Neuronal stem cell (in vitro differentiated cells): ENCODE measurements around the gene ZNF286A. TPM values are rescaled to one million over a fixed set of nuclear protein-coding genes. Genes with fewer than 3 reads are reported as not detected.
"Not testable (repeated sequence)": the region's sequence is repeated elsewhere in the genome, so short reads cannot be mapped to it uniquely, and the experiment has no call there.

Source experiments
- DNase-seq: peaks from one replicate; pipeline ENCODE4 v3.0.0-alpha.2; 2013; ENCODE audit warnings: low spot score
- H2AFZ ChIP-seq: one replicate; pipeline ENCODE4 v1.6.1; 2013; ENCODE audit warnings: mild to moderate bottlenecking, low read length, inconsistent platforms
- H2AK5ac ChIP-seq: 2 replicates; pipeline ENCODE4 v1.6.1; 2013; ENCODE audit warnings: low read depth, mild to moderate bottlenecking, inconsistent platforms, low read length, moderate library complexity, mixed read lengths
- H2BK120ac ChIP-seq: 2 replicates; pipeline ENCODE4 v1.6.1; 2013; ENCODE audit warnings: low read depth, mild to moderate bottlenecking, inconsistent platforms, low read length, moderate library complexity, mixed read lengths
- H2BK12ac ChIP-seq: one replicate; pipeline ENCODE4 v1.6.1; 2013; ENCODE audit warnings: low read length, inconsistent platforms
- H2BK15ac ChIP-seq: 2 replicates; pipeline ENCODE4 v1.6.1; 2013; ENCODE audit warnings: mild to moderate bottlenecking, low read length, inconsistent platforms, mixed read lengths
- H2BK5ac ChIP-seq: one replicate; pipeline ENCODE4 v1.6.1; 2013; ENCODE audit warnings: inconsistent platforms, mild to moderate bottlenecking, low read length, moderate library complexity
- H3K14ac ChIP-seq: one replicate; pipeline ENCODE4 v1.6.1; 2013; ENCODE audit warnings: low read length, inconsistent platforms
- H3K18ac ChIP-seq: 2 replicates; pipeline ENCODE4 v1.6.1; 2013; ENCODE audit warnings: low read length, inconsistent platforms
- H3K23ac ChIP-seq: 2 replicates; pipeline ENCODE4 v1.6.1; 2013; ENCODE audit warnings: low read depth, mild to moderate bottlenecking, mixed read lengths, low read length, inconsistent platforms; ENCODE audit not compliant: poor library complexity
- H3K27ac ChIP-seq: replicated peaks from 3 replicates; pipeline ENCODE4 v1.5.1; 2013; ENCODE audit warnings: low read length, inconsistent platforms
- H3K27me3 ChIP-seq, 3 experiments: 2 replicates each; pipeline ENCODE4 v1.6.1; 2013; ENCODE audit warnings: low read length in 3 of 3, mild to moderate bottlenecking in 2 of 3, inconsistent platforms in 1 of 3, low read depth in 1 of 3, mixed read lengths in 1 of 3, moderate library complexity in 1 of 3; ENCODE audit not compliant: control insufficient read depth in 3 of 3, insufficient read depth in 3 of 3
- H3K36me3 ChIP-seq, 2 donors: replicated peaks in 1 of 2; 2 replicates each; pipeline ENCODE4 v1.6.1; 2013; ENCODE audit warnings: low read length in 2 of 2; ENCODE audit not compliant: control insufficient read depth in 2 of 2, insufficient read depth in 2 of 2
- H3K4ac ChIP-seq: 2 replicates; pipeline ENCODE4 v1.6.1; 2013; ENCODE audit warnings: inconsistent platforms, mild to moderate bottlenecking, low read length, moderate library complexity
- H3K4me1 ChIP-seq, 2 donors: 1 replicate in 1 of 2; 2 replicates in 1 of 2; pipeline ENCODE4 v1.6.1; 2013; ENCODE audit warnings: low read length in 2 of 2, low read depth in 1 of 2; ENCODE audit not compliant: control insufficient read depth in 2 of 2, insufficient read depth in 1 of 2
- H3K4me2 ChIP-seq: one replicate; pipeline ENCODE4 v1.6.1; 2013; ENCODE audit warnings: mild to moderate bottlenecking, low read length, inconsistent platforms; ENCODE audit not compliant: insufficient read depth, poor library complexity, severe bottlenecking
- H3K4me3 ChIP-seq, 2 donors: 2 replicates each; pipeline ENCODE4 v1.5.1; 2013; ENCODE audit warnings: low read length in 2 of 2, mild to moderate bottlenecking in 2 of 2, inconsistent platforms in 1 of 2, moderate library complexity in 1 of 2
- H3K79me1 ChIP-seq: one replicate; pipeline ENCODE4 v1.6.1; 2013; ENCODE audit warnings: low read depth, mild to moderate bottlenecking, inconsistent platforms, low read length, moderate library complexity
- H3K9ac ChIP-seq: one replicate; pipeline ENCODE4 v1.6.1; 2013; ENCODE audit warnings: mild to moderate bottlenecking, low read depth, low read length, inconsistent platforms; ENCODE audit not compliant: poor library complexity
- H3K9me3 ChIP-seq, 2 donors: replicated peaks in 1 of 2; 2 replicates each; pipeline versions ENCODE3 to v1.6.1; 2013; ENCODE audit warnings: low read length in 2 of 2, mild to moderate bottlenecking in 2 of 2, inconsistent platforms in 1 of 2, low read depth in 1 of 2, mixed read lengths in 1 of 2, moderate library complexity in 1 of 2; ENCODE audit not compliant: control insufficient read depth in 2 of 2, insufficient read depth in 1 of 2
- H4K8ac ChIP-seq: one replicate; pipeline ENCODE4 v1.6.1; 2013; ENCODE audit warnings: low read depth, mild to moderate bottlenecking, inconsistent platforms, low read length, moderate library complexity
- H4K91ac ChIP-seq: one replicate; pipeline ENCODE4 v1.6.1; 2013; ENCODE audit warnings: low read length, low read depth, mild to moderate bottlenecking, inconsistent platforms; ENCODE audit not compliant: poor library complexity
- WGBS, 2 donors: extraction: QIAGEN DNeasy Blood & Tissue Kit; methylation state at CpG; one replicate each; pipeline ENCODE4 v1.1.7; 2013; ENCODE audit warnings: missing lambda C conversion rate in 2 of 2, mixed read lengths in 1 of 2; ENCODE audit not compliant: insufficient read length in 2 of 2, insufficient replicate concordance in 1 of 2; ENCODE audit errors: extremely low coverage in 2 of 2; 5-methylcytosine and 5-hydroxymethylcytosine counted together
- polyA plus RNA-seq, 2 experiments: library from polyadenylated mRNA; stranded (reverse); fragments of 200-250 nt; gene quantifications; one replicate each; pipeline ENCODE4 v1.2.3, GENCODE V29; 2013

ZNF286A gene
- polyA plus RNA-seq (2013, experiment 1 of 2) = 56.8 TPM
- polyA plus RNA-seq (2013, experiment 2 of 2) = 60.3 TPM

DNA sequence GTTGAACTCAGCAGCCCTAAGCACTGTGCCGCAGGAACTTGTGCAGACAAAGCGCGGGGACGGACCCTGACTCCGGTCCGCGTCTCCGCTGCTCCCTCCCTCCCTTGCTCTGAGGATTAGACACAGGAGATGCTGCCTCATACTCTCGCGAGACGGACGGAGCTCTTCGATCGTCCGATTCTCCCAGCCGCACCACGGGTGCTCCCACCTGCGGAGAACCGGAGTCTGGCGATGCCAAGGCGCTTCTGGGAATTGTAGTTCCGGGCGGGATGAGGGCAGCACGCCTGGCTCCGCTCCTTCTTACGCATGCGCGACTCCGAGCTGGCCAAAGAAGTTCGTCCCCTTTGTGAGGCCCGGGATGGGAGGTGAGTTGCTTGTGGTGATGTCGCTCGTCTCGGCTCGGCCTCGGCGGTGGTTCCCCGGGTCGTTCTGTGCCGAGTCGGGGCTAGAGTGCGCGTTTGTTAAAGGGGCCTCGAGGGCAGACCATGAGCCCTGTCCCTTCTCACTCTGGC lies at the start of gene ZNF286A:
Gene ZNF286A, plus strand, starts transcription at position 340 of the 512 bp plus-strand sequence. CDS start 578 bp downstream, outside the sequence.
- H3K27ac ChIP-seq = not testable (repeated sequence)
- WGBS, 2 donors = no CpG with 5 or more reads among the region's 44 CpGs

DNA sequence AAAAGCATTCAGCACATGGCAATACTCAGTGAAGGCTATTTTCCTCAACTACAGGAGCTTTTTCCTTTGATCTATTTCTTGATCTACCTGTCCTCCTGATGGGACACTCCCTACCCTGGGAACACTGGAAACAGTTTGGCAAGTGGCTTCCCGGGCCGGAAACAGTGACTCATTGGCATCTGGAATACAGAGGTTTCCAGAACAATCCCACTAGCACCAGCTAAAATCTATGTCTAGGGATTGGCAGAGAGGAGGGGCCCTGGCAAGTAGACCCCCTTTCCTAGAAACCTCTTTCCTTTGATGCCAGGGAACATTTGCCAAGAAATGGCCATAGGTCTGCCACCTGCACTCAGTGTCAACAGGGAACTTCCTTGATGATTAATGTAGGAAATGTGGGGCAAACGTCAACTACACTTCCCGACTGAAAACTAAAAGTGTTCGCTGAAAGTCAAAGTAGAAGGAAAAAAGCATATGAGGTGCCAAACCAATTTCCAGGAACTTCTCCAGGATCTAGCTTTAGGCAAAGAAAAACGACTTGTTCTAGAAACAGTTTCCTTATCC lies 49.6 kb upstream of the ZNF286A start:
- no peak overlapping the region for H2BK15ac ChIP-seq
- no CpG with 5 or more reads among the region's 6 CpGs for WGBS, 2 donors
- H3K9ac ChIP-seq = no peak overlapping the region
- no peak overlapping the region for H3K27ac ChIP-seq
- H3K4me3 ChIP-seq = no peak overlapping the region
- H3K79me1 ChIP-seq = peaks cover 2% of the 10 kb centered on the region
- no peak overlapping the region for H3K18ac ChIP-seq
- no peak overlapping the region for H4K91ac ChIP-seq
- no peak overlapping the region for H3K14ac ChIP-seq
- H3K9me3 ChIP-seq = no peaks in the 10 kb centered on the region
- no peak overlapping the region for H3K4me2 ChIP-seq
- H3K36me3 ChIP-seq = no peaks in the 10 kb centered on the region
- no peak overlapping the region for H2BK5ac ChIP-seq
- H3K27me3 ChIP-seq = no peaks in the 10 kb centered on the region
- peaks cover 20 to 29% of the 10 kb centered on the region in 2 donors for H3K4me1 ChIP-seq
- H2BK12ac ChIP-seq = no peak overlapping the region
- no peak overlapping the region for H4K8ac ChIP-seq
- H2AK5ac ChIP-seq = no peak overlapping the region
- no peak overlapping the region for H3K23ac ChIP-seq
- no peak overlapping the region for H2AFZ ChIP-seq
- H2BK120ac ChIP-seq = no peak overlapping the region
- no peak overlapping the region for H3K4ac ChIP-seq
- no peak for DNase-seq

More for the DNA sequence above, at the start of gene ZNF286A:
- H2BK120ac ChIP-seq, H2AK5ac ChIP-seq, H4K91ac ChIP-seq, H3K14ac ChIP-seq, H3K4ac ChIP-seq, H4K8ac ChIP-seq, H3K27me3 ChIP-seq, H3K79me1 ChIP-seq, H2BK5ac ChIP-seq, H3K9ac ChIP-seq, H2BK12ac ChIP-seq, H3K4me1 ChIP-seq, H2BK15ac ChIP-seq: not testable (repeated sequence)
- Histone ChIP-seq H3K23ac (peak within 1 kb of the TSS; percentile 34), H3K4me3 (peak within 1 kb of the TSS; percentile 56 to 85), H3K4me2 (peak within 1 kb of the TSS; percentile 33), H3K9me3 (peaks cover 0 to 22% of the 10 kb centered on the region in 2 donors), H3K18ac (peak within 1 kb of the TSS; percentile 64), H3K36me3 (peaks cover 7 to 28% of the 10 kb centered on the region in 2 donors), H2AFZ (peak within 1 kb of the TSS; percentile 83)
- DNase-seq = peak; percentile 97

DNA sequence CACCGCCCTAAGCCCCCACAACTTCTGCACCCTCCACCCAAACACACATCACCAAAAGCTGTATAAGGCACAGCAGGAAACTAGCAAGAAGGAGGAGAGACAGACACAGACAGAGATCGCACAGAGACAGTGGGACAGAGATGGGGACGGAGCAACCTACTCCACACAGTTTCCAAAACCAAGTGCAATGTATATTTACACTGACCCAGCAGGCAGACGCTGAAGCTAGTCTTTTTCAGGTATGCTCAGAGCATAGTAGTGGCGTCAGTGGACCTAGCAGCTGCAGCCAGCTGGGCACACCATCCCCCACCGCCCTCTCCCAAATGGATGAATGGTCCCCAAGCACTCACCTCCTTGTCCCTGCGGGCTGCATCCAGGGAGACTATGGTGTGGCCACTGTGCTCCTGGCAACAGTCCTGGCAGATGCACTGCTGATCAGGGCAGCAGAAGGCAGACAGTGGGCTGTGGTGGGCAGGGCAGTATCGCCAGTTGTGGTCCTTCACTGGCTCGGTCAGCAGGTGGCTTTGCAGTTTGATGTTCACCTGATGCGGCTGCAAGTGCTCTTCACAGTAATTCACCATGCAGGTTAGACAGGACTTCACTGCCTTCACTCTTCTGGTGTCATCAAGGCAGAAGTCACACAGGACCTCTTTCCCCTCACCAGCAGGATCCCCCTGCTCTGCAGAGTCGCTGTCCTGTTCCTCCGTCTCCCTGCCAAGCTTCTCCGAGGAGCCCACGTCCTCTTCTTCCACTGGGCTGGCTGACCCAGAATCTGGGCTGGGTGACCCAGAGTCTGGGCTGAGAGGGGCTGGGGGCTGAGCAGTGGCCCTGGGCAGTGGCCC lies 48.6 kb upstream of the ZNF286A start:
- Histone ChIP-seq H2BK12ac (no peak overlapping the region), H2AFZ (peak overlapping the region; percentile 82), H2AK5ac (peak overlapping the region; percentile 6), H2BK5ac (no peak overlapping the region), H3K18ac (peak overlapping the region; percentile 66), H4K91ac (no peak overlapping the region), H3K4me1 (peaks cover 21 to 24% of the 10 kb centered on the region in 2 donors), H2BK120ac (no peak overlapping the region), H3K9ac (peak overlapping the region; percentile 78), H3K27ac (peak overlapping the region; percentile 53), H3K27me3 (no peaks in the 10 kb centered on the region), H3K79me1 (peaks cover 2% of the 10 kb centered on the region), H4K8ac (no peak overlapping the region), H3K4me3 (peak overlapping the region in 1 of 2 donors; percentile 16), H3K23ac (no peak overlapping the region), H3K4me2 (no peak overlapping the region), H3K4ac (no peak overlapping the region), H3K9me3 (no peaks in the 10 kb centered on the region), H3K36me3 (no peaks in the 10 kb centered on the region), H3K14ac (no peak overlapping the region), H2BK15ac (peak overlapping the region; percentile 6)
- no CpG with 5 or more reads among the region's 14 CpGs for WGBS, 2 donors
- no peak for DNase-seq

DNA sequence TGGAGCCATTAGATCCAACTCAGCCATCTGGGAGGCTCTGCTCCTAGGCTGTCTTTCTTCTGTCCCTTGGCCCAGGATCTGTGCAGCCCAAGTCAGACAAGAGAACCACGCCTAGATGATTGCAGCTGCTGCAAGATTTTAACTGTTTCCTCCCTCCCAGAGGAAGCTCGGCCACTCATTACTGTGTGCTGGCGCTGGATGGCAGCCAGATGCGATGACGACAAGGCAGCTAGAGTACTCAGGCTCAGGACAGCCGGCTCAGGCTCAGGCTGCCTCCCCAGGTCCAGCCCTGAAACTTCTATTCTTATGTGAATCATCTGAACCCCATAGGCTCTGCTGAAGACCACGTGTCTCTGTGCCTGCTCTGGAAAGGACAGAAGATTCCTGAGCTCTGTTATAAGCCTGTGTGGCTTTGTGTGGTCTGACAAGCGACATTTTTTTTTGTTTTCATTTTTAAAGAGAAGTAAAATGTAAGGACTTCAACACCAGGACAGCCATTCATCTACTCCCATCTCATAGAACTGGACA lies 47.9 kb upstream of the ZNF286A start:
- no CpG with 5 or more reads among the region's 8 CpGs for WGBS, 2 donors
- H3K4ac ChIP-seq = no peak overlapping the region
- no peaks in the 10 kb centered on the region for H3K9me3 ChIP-seq
- peak overlapping the region; percentile 82 for H2AFZ ChIP-seq
- no peak overlapping the region for H3K14ac ChIP-seq
- no peak overlapping the region for H2BK5ac ChIP-seq
- peak; percentile 37 for DNase-seq
- no peak overlapping the region for H4K91ac ChIP-seq
- no peak overlapping the region for H2BK120ac ChIP-seq
- H4K8ac ChIP-seq = no peak overlapping the region
- H3K4me3 ChIP-seq = peak overlapping the region in 1 of 2 donors; percentile 16
- H3K9ac ChIP-seq = peak overlapping the region; percentile 78
- H3K36me3 ChIP-seq = no peaks in the 10 kb centered on the region
- H2BK15ac ChIP-seq = no peak overlapping the region
- H3K27ac ChIP-seq = peak overlapping the region; percentile 53
- no peak overlapping the region for H2BK12ac ChIP-seq
- H2AK5ac ChIP-seq = peak overlapping the region; percentile 6
- H3K18ac ChIP-seq = peak overlapping the region; percentile 66
- H3K23ac ChIP-seq = no peak overlapping the region
- H3K4me2 ChIP-seq = no peak overlapping the region
- H3K27me3 ChIP-seq = no peaks in the 10 kb centered on the region
- peaks cover 20 to 23% of the 10 kb centered on the region in 2 donors for H3K4me1 ChIP-seq
- peaks cover 2% of the 10 kb centered on the region for H3K79me1 ChIP-seq
